RWPE2 (cell line): Measurements from ENCODE around the gene ADORA1.

ENCODE experiments used
- ATAC-seq: fragments of 200-7000 bp; cut with Tn5 transposase; 3 replicates; pipeline ENCODE4 v1.9.1; 2021; ENCODE audit warnings: low read depth
- DNase-seq: peaks from one replicate; pipeline ENCODE4 v3.0.0-alpha.2; 2020; ENCODE audit warnings: low spot score
- H3K27ac ChIP-seq: fragments of 450-650 bp; 2 replicates; pipeline ENCODE4 v1.5.1; 2017; ENCODE audit warnings: mild to moderate bottlenecking; ENCODE audit not compliant: poor library complexity, severe bottlenecking
- H3K27me3 ChIP-seq: fragments of 250-450 bp; sonication (Bioruptor Pico); 2 replicates; pipeline ENCODE4 v1.5.1; 2021; ENCODE audit warnings: mild to moderate bottlenecking, moderate library complexity; ENCODE audit not compliant: insufficient read depth, poor library complexity, severe bottlenecking
- H3K36me3 ChIP-seq: fragments of 250-450 bp; sonication (Bioruptor Pico); 2 replicates; pipeline ENCODE4 v1.5.1; 2020; ENCODE audit warnings: low read depth, mild to moderate bottlenecking, moderate library complexity
- H3K4me1 ChIP-seq: fragments of 250-450 bp; sonication (Bioruptor Pico); 2 replicates; pipeline ENCODE4 v1.5.1; 2021; ENCODE audit warnings: mild to moderate bottlenecking, moderate library complexity; ENCODE audit not compliant: insufficient read depth, poor library complexity, severe bottlenecking
- H3K4me3 ChIP-seq: fragments of 250-450 bp; sonication (Bioruptor Pico); 2 replicates; pipeline ENCODE4 v1.5.1; 2021; ENCODE audit warnings: mild to moderate bottlenecking, moderate library complexity; ENCODE audit not compliant: severe bottlenecking
- H3K9me3 ChIP-seq: fragments of 250-450 bp; sonication (Bioruptor Pico); 2 replicates; pipeline ENCODE4 v1.5.1; 2021; ENCODE audit warnings: mild to moderate bottlenecking, moderate library complexity; ENCODE audit not compliant: severe bottlenecking
- CTCF ChIP-seq: fragments of 450-650 bp; IDR thresholded peaks from one replicate; pipeline ENCODE4 v1.5.1; 2017; ENCODE audit warnings: mild to moderate bottlenecking, moderate library complexity; ENCODE audit not compliant: poor library complexity, severe bottlenecking

ADORA1 gene

DNA sequence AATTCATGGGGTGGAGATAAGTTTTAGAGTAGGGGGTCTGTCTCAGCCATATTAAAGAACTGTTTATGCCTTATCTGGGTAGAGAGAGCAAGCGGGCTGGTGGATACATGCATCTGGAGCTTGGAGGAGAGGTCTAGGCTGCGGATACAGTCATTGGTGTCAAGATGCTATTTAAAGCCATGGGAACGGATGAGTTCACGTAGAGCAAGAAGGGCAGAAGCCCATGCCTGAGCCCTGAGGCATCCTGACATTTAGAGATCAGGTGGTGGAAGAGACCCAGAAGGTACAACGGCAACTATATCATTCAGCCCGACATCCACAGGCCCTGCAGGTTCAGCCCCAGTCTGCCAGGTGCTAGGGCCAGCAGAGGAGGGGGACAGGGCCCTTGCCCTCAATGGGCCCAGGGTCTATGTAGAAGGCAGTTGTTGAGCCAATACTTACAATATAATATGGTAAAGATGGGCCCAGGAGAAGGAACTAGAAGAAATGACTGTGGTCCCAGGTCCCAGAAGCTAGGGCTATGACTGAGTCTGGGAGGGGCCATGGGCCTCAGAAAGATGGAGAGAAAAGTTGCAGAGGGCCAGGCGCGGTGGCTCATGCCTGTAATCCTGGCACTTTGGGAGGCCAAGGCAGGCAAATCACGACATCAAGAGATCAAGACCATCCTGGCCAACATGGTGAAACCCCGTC is 74.1 kb downstream of the ADORA1 start:
- Histone ChIP-seq H3K27ac (no peak overlapping the region), H3K36me3 (no peaks in the 10 kb centered on the region), H3K4me3 (no peak overlapping the region), H3K27me3 (no peaks in the 10 kb centered on the region), H3K4me1 (no peaks in the 10 kb centered on the region), H3K9me3 (no peaks in the 10 kb centered on the region)
- DNase-seq (no peak), ATAC-seq (no peak)
- TF ChIP-seq CTCF: no peak

GRCh38 chr1:203202431-203203245 is 75.1 kb downstream of the ADORA1 start:
- Histone ChIP-seq H3K27ac (no peak overlapping the region), H3K4me1 (no peaks in the 10 kb centered on the region), H3K36me3 (no peaks in the 10 kb centered on the region), H3K27me3 (no peaks in the 10 kb centered on the region), H3K9me3 (no peaks in the 10 kb centered on the region), H3K4me3 (no peak overlapping the region)
- ATAC-seq: peak; percentile 41; the same call in 2 of the 3 replicates
- DNase-seq: no peak
- TF ChIP-seq CTCF: no peak

DNA sequence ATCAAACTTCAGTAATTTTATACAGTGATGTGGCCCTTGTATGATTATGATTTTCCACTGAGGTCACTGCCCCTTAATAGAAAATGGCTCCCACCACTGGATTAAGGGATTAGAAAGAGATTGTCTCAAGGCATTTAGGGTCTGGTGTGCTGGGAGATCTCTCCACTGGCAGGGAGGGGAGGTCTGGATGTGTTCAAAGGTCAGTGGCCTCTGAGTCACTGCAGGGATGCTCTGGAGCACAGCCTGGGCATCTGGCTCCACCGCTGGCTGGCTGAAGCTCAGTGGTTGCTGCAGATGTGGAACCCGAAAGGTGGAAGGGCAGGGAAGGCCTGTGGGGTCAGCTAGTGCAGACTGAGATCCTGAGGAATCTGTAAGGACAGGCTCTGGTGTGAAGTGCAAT is 77.2 kb downstream of the ADORA1 start:
- no peaks in the 10 kb centered on the region for H3K27me3 ChIP-seq
- ATAC-seq: no peak

GRCh38 chr1:203206129-203206687 is 78.7 kb downstream of the ADORA1 start:
- ATAC-seq (no peak), DNase-seq (no peak)
- H3K27ac ChIP-seq: no peak overlapping the region
- no peaks in the 10 kb centered on the region for H3K9me3 ChIP-seq
- H3K4me3 ChIP-seq: no peak overlapping the region
- TF ChIP-seq CTCF: no peak
- no peaks in the 10 kb centered on the region for H3K27me3 ChIP-seq
- H3K36me3 ChIP-seq: no peaks in the 10 kb centered on the region
- no peaks in the 10 kb centered on the region for H3K4me1 ChIP-seq

More for the DNA sequence above, 77.2 kb downstream of the ADORA1 start:
- Histone ChIP-seq H3K4me1 (no peaks in the 10 kb centered on the region), H3K4me3 (no peak overlapping the region), H3K9me3 (no peaks in the 10 kb centered on the region), H3K36me3 (no peaks in the 10 kb centered on the region), H3K27ac (no peak overlapping the region)
- no peak for DNase-seq
- no peak for TF ChIP-seq CTCF
